H9 (cell line): Measurements from ENCODE around the gene NEDD4L. TPM values are rescaled to one million over a fixed set of nuclear protein-coding genes. Genes with fewer than 3 reads are reported as not detected.

Experiments used
- DNase-seq: peaks from one replicate; pipeline ENCODE4 v3.0.0-alpha.2; 2017
- H2AFZ ChIP-seq: one replicate; pipeline ENCODE4 v1.6.1; 2013; ENCODE audit warnings: mild to moderate bottlenecking, low read length, control low read depth, moderate library complexity
- H2AK5ac ChIP-seq: 2 replicates; pipeline ENCODE4 v1.6.1; 2013; ENCODE audit warnings: low read length, control low read depth, mixed read lengths; ENCODE audit not compliant: insufficient read length
- H2BK120ac ChIP-seq: one replicate; pipeline ENCODE4 v1.6.1; 2013; ENCODE audit warnings: low read depth, mild to moderate bottlenecking, low read length, control low read depth, inconsistent platforms; ENCODE audit not compliant: poor library complexity, severe bottlenecking
- H2BK12ac ChIP-seq: 2 replicates; pipeline ENCODE4 v1.6.1; 2013; ENCODE audit warnings: low read length, control low read depth, mixed read lengths, low read depth; ENCODE audit not compliant: insufficient read length
- H2BK15ac ChIP-seq: 2 replicates; pipeline ENCODE4 v1.6.1; 2013; ENCODE audit warnings: low read depth, low read length, control low read depth
- H2BK20ac ChIP-seq: one replicate; pipeline ENCODE4 v1.6.1; 2013; ENCODE audit warnings: low read depth, mild to moderate bottlenecking, low read length, control low read depth, inconsistent platforms; ENCODE audit not compliant: poor library complexity, severe bottlenecking
- H2BK5ac ChIP-seq: 2 replicates; pipeline ENCODE4 v1.6.1; 2013; ENCODE audit warnings: low read length, control low read depth, mixed read lengths; ENCODE audit not compliant: insufficient read length
- H3K14ac ChIP-seq: 2 replicates; pipeline ENCODE4 v1.6.1; 2013; ENCODE audit warnings: low read length, control low read depth; ENCODE audit not compliant: insufficient read depth
- H3K18ac ChIP-seq: 2 replicates; pipeline ENCODE4 v1.6.1; 2013; ENCODE audit warnings: low read depth, mild to moderate bottlenecking, mixed read lengths, low read length, control low read depth; ENCODE audit not compliant: insufficient read length
- H3K23ac ChIP-seq: 2 replicates; pipeline ENCODE4 v1.6.1; 2013; ENCODE audit warnings: low read length, control low read depth, mixed read lengths, low read depth; ENCODE audit not compliant: insufficient read length
- H3K23me2 ChIP-seq: 2 replicates; pipeline ENCODE4 v1.6.1; 2013; ENCODE audit warnings: low read depth, mild to moderate bottlenecking, mixed read lengths, low read length, control low read depth; ENCODE audit not compliant: insufficient read length, poor library complexity, severe bottlenecking
- H3K27ac ChIP-seq: 2 replicates; pipeline ENCODE4 v1.5.1; 2013; ENCODE audit warnings: low read length, control low read depth, mixed read lengths, low read depth; ENCODE audit not compliant: insufficient read length
- H3K27me3 ChIP-seq: 2 replicates; pipeline ENCODE4 v1.6.1; 2013; ENCODE audit warnings: low read length, control low read depth, inconsistent platforms; ENCODE audit not compliant: insufficient read depth
- H3K4ac ChIP-seq: 2 replicates; pipeline ENCODE4 v1.6.1; 2013; ENCODE audit warnings: low read depth, mild to moderate bottlenecking, control low read depth, inconsistent platforms, low read length, moderate library complexity
- H3K4me1 ChIP-seq: 2 replicates; pipeline ENCODE4 v1.6.1; 2013; ENCODE audit warnings: low read length, control low read depth, inconsistent platforms; ENCODE audit not compliant: insufficient read depth
- H3K4me2 ChIP-seq: 2 replicates; pipeline ENCODE4 v1.6.1; 2013; ENCODE audit warnings: low read length, control low read depth, mixed read lengths; ENCODE audit not compliant: insufficient read length, insufficient read depth
- H3K56ac ChIP-seq: 2 replicates; pipeline ENCODE4 v1.6.1; 2013; ENCODE audit warnings: low read depth, mild to moderate bottlenecking, mixed read lengths, low read length, control low read depth; ENCODE audit not compliant: insufficient read length
- H3K79me1 ChIP-seq: 2 replicates; pipeline ENCODE4 v1.6.1; 2013; ENCODE audit warnings: low read depth, mild to moderate bottlenecking, moderate library complexity, low read length, control low read depth, inconsistent platforms; ENCODE audit not compliant: insufficient read depth, poor library complexity, severe bottlenecking
- H3K79me2 ChIP-seq: 2 replicates; pipeline ENCODE4 v1.6.1; 2013; ENCODE audit warnings: low read length, control low read depth, inconsistent platforms; ENCODE audit not compliant: insufficient read depth
- H3K9ac ChIP-seq: 2 replicates; pipeline ENCODE4 v1.6.1; 2013; ENCODE audit warnings: low read length, control low read depth, mixed read lengths; ENCODE audit not compliant: insufficient read length; ENCODE audit errors: extremely low read depth
- H3K9me3 ChIP-seq: one replicate; pipeline ENCODE4 v1.6.1; 2013; ENCODE audit warnings: low read depth, low read length, inconsistent platforms; ENCODE audit not compliant: control insufficient read depth
- H3T11ph ChIP-seq: one replicate; pipeline ENCODE4 v1.6.1; 2013; ENCODE audit warnings: mild to moderate bottlenecking, low read length, control low read depth, inconsistent platforms
- H4K20me1 ChIP-seq: one replicate; pipeline ENCODE4 v1.6.1; 2013; ENCODE audit not compliant: control insufficient read depth, insufficient read length, insufficient read depth
- H4K5ac ChIP-seq: 2 replicates; pipeline ENCODE4 v1.6.1; 2013; ENCODE audit warnings: low read depth, mild to moderate bottlenecking, mixed read lengths, low read length, control low read depth; ENCODE audit not compliant: insufficient read length
- H4K8ac ChIP-seq: replicated peaks from 2 replicates; pipeline ENCODE4 v1.6.1; 2013; ENCODE audit warnings: low read length, control low read depth, mixed read lengths, low read depth; ENCODE audit not compliant: insufficient read length
- H4K91ac ChIP-seq: 2 replicates; pipeline ENCODE4 v1.6.1; 2013; ENCODE audit warnings: low read depth, mild to moderate bottlenecking, moderate library complexity, mixed read lengths, low read length, control low read depth; ENCODE audit not compliant: insufficient read length
- H3K27ac Mint-ChIP-seq, 3 experiments: 2 replicates in 2 of 3; 3 replicates in 1 of 3; pipeline ENCODE4 v1.8.0; 2020 to 2021; ENCODE audit warnings: mixed read lengths in 3 of 3, mild to moderate bottlenecking in 1 of 3, moderate library complexity in 1 of 3
- H3K27me3 Mint-ChIP-seq: 2 replicates; pipeline ENCODE4 v1.8.0; 2021; ENCODE audit warnings: low read depth, mild to moderate bottlenecking, moderate library complexity, mixed read lengths
- H3K36me3 Mint-ChIP-seq, 3 experiments: 2 replicates in 2 of 3; 3 replicates in 1 of 3; pipeline ENCODE4 v1.8.0; 2020 to 2021; ENCODE audit warnings: low read depth in 3 of 3, mixed read lengths in 3 of 3; ENCODE audit not compliant: insufficient read depth in 1 of 3
- H3K4me1 Mint-ChIP-seq, 2 experiments: 2 replicates each; pipeline ENCODE4 v1.8.0; 2020; ENCODE audit warnings: mixed read lengths in 2 of 2
- H3K4me3 Mint-ChIP-seq, 2 experiments: 2 replicates in 1 of 2; 3 replicates in 1 of 2; pipeline ENCODE4 v1.8.0; 2020 to 2021; ENCODE audit warnings: mild to moderate bottlenecking in 2 of 2, mixed read lengths in 2 of 2, moderate library complexity in 1 of 2
- H3K9me3 Mint-ChIP-seq, 2 experiments: 2 replicates in 1 of 2; 3 replicates in 1 of 2; pipeline ENCODE4 v1.8.0; 2020; ENCODE audit warnings: mild to moderate bottlenecking in 2 of 2, mixed read lengths in 2 of 2, moderate library complexity in 1 of 2
- CTCF ChIP-seq: fragments of 200-600 bp; sonication (generic); conservative IDR thresholded peaks from 3 replicates; pipeline ENCODE4 v1.8.0; 2021; ENCODE audit warnings: antibody characterized with exemption, mild to moderate bottlenecking
- WGBS: extraction: QIAGEN DNeasy Blood & Tissue Kit; methylation state at CpG from one replicate; pipeline ENCODE4 v1.1.7; 2013; ENCODE audit warnings: missing lambda C conversion rate, low lambda C conversion rate, mixed read lengths; ENCODE audit not compliant: insufficient read length; ENCODE audit errors: extremely low coverage; 5-methylcytosine and 5-hydroxymethylcytosine counted together
- total RNA-seq: library from RNA; stranded (reverse); gene quantifications from 2 replicates; pipeline ENCODE4 v1.2.1, GENCODE V29; 2021

Gene NEDD4L
- total RNA-seq, 1 experiment from 2014 or later, result 76.3 TPM

- Histone ChIP-seq H4K91ac (no peak overlapping the region), H3K18ac (no peak overlapping the region), H3K9ac (no peak overlapping the region), H3K27ac (no peak overlapping the region), H2BK20ac (no peak overlapping the region), H3K4ac (no peak overlapping the region), H2BK120ac (no peak overlapping the region), H3K23me2 (no peaks in the 10 kb centered on the region), H4K8ac (no peak overlapping the region), H3K79me1 (no peaks in the 10 kb centered on the region), H2BK12ac (no peak overlapping the region), H3T11ph (no peak overlapping the region), H3K9me3 (no peaks in the 10 kb centered on the region), H3K14ac (no peak overlapping the region), H3K27me3 (no peaks in the 10 kb centered on the region), H2BK15ac (no peak overlapping the region), H3K79me2 (no peaks in the 10 kb centered on the region), H3K23ac (no peak overlapping the region), H3K56ac (no peak overlapping the region), H2AK5ac (no peak overlapping the region), H3K4me2 (no peak overlapping the region), H2BK5ac (no peak overlapping the region), H3K4me1 (peaks cover 2% of the 10 kb centered on the region; the same call in 1 of the 2 replicates), H4K5ac (no peak overlapping the region), H4K20me1 (no peaks in the 10 kb centered on the region), H2AFZ (no peak overlapping the region)
- no peaks in the 10 kb centered on the region for H3K27me3 Mint-ChIP-seq
- H3K9me3 Mint-ChIP-seq, result no peaks in the 10 kb centered on the region
- H3K36me3 Mint-ChIP-seq, result peaks cover 0 to 2% (median 1%) of the 10 kb centered on the region in 3 experiments; a peak in 3 of 7 replicates
- H3K27ac Mint-ChIP-seq, result no peak overlapping the region
- no peak for DNase-seq
- no peak overlapping the region for H3K4me3 Mint-ChIP-seq
- TF ChIP-seq CTCF, result no peak
- H3K4me1 Mint-ChIP-seq, result peaks cover 44 to 52% of the 10 kb centered on the region in 2 experiments
- WGBS, result no CpG with 5 or more reads among the region's 2 CpGs
Observed at GRCh38 chr18:58251416-58251815, 207.4 kb downstream of the NEDD4L start.
